Inflammatory macrophage (primary cell): ENCODE data around the gene ARL6IP6.
"Not testable (repeated sequence)": the region's sequence is repeated elsewhere in the genome, so short reads cannot be mapped to it uniquely, and the experiment has no call there.

Source experiments
- DNase-seq, 2 donors: peaks; one replicate each; pipeline ENCODE4 v3.0.0-alpha.2; 2020 to 2022

The ARL6IP6 gene

DNA sequence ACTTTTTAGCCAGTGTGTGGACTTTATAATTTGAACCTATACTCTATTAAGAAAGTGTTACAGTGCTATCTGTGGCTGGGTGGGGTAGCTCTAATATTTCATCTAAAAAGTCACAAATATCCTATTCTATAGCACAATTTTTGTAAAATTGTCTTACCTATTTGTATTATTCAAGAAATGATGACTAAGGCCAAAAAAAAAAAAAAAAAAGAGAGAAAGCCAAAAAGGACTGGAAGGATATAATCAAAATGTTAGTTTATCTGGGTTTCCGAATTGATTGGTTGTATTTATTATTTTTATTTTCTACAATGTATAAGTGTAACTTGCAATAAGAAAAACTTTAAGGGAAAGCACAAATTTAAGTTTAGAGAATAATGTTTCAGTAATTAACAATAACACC is 5.5 kb downstream of the ARL6IP6 start:
- DNase-seq = no peak

DNA sequence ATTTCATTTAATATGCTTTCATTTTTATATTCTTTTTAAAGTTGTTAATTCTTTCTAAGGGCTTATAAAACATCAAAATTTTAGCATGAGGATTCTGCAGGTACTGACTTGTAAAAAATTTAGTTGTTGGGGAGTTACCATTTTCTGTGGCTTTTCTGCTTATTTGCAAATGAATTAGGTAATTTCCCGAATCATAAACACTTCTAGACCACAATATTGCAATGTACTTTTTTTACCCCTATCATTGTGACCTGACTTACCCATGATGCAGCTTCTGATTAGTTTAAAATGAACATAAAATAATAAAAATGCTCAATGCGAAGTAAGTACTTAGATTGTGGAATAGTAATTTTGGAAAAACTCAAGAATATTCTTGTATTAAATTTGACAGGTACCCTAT is 11.4 kb downstream of the ARL6IP6 start:
- peak in 1 of 2 donors; percentile 18 for DNase-seq

GRCh38 chr2:152730591-152731333 is 12.3 kb downstream of the ARL6IP6 start:
- peak; percentile 52 for DNase-seq

- not testable (repeated sequence) for DNase-seq
These were observed 19.1 kb downstream of the ARL6IP6 start for GRCh38 chr2:152737509-152737908.

DNA sequence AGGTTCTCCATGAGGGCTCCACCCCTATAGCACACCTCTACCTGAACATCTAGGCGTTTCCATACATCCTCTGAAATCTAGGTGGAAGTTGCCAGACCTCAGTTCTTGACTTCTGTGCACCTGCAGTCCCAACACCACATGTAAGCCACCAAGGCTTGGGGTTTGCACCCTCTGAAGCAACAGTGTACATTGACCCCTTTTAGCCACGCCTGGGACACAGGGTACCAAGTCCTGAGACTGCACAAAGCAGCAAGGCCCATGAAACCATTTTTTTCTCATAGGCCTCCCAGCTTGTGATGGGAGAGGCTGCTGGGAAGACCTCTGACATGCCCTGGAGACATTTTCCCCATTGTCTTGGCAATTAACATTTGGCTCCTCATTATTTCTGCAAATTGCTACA is 20.0 kb downstream of the ARL6IP6 start:
- no peak for DNase-seq

GRCh38 chr2:152739705-152740104 is 21.3 kb downstream of the ARL6IP6 start:
- DNase-seq = not testable (repeated sequence)

DNA sequence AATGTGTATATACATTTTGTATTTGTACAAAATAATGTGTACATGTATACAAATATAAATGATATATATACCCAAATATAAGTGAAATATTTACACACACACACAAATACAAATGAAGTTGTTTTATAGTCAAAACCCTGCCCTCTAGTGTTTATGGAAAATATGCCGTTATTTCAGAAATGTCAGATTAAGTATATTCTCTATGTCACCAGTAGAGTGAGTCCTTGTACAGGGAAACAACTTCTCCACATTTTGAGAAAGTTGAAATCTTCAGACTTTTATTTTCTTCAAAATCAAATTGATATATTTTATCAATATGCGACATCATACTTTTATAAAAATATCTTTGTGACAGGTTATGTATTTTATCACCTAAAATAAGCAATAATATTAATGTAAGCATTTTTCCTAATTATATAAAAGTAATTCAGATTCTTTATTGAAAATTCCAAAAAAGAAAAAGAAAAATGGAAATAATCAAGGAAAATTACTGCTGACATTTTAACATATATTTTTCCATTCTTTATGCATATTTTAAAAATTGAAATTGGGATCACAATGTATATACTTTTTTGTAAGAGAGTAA is 22.4 kb downstream of the ARL6IP6 start:
- DNase-seq = peak; percentile 27 to 77

DNA sequence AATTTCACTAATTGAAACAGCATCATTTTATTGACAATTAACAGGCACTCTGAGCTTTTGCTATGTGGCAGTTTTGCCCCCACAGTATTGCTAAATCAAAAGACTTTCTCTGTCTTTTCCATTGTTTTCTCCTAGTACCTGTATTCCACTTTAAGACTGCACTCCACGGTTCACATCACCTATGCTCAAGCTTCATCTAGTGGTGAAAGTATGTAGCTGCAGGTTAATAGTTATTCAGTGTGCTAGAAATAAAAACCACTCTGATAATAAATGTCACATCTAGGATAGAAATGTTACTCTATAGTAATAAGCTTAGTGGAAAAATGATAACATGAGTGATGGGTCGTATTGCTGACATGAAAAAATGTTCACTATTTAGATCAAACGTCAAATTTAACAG is 24.6 kb downstream of the ARL6IP6 start:
- DNase-seq = no peak

DNA sequence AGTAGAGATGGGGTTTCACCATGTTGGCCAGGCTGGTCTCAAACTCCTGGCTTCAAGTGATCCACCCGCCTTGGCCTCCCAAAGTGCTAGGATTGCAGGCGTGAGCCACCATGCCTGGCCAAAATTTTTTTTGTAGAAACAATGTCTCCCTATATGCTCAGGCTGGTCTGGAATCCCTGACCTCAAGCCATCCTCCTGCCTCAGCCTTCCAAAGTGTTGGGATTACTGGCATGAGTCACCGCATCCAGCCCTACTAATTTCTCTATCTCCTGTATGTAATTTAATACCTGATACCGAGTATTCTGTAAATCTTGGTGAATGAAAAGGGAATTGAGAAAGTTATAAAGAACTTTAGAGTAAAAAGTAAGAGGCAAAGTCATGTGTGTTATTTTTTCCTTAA is 29.3 kb downstream of the ARL6IP6 start:
- DNase-seq = not testable (repeated sequence)

GRCh38 chr2:152755029-152755428 is 36.6 kb downstream of the ARL6IP6 start:
- DNase-seq = no peak

DNA sequence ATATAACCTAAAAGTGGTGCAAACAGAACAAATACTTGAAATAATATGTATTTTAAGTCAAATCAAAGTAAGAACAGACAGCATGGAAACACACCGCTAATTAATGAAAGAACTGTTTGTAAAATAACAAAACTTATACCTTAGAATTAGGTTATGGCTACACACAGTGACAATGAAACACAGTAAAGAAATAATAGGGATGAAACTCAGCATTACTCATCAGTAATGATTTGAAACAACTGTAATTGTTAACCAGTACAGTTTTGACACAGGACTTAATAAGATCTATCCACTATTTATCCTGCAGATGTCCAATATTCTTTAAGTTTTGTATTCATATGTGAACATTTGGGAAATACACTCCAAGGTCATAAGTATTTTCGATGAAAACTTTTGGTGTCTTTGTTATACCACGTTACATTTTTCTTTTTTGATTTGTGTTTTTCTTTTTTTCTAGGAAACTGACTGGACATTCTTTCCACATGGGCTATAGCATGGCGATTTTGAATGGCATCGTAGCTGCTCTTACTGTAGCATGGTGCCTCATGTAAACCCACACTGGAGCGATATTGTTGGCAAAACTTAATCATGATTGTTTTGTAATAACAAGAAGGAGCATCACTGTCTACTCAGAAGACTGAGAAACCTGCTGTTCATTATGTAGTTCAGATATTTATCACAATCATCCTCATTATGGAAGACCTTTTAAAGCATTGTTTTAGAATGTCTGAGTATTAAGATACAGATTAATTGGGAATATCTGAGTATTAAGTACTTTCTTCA is 41.1 kb downstream of the ARL6IP6 start:
- DNase-seq = no peak

- no peak for DNase-seq
These were observed 42.8 kb downstream of the ARL6IP6 start for GRCh38 chr2:152761214-152761613.

DNA sequence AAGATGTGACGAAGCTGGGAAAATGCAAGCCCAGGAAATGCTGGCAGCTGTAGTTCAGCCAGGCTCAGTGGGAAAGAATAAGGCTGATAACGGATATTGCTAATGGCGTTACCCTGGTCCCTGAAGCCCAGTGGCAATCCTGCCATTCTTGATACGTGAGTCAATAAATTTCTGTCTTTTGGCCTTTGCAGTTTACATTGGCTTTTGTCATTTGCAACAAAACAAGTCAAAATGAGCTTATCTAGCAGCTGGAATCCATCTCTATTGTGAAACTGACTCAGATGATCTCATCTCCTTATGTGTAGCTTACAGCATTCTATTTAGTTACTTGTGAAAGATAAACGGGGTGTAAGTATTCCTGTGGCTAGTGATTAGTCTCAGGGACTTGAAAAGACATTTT is 43.8 kb downstream of the ARL6IP6 start:
- no peak for DNase-seq

GRCh38 chr2:152763208-152763607 is 44.8 kb downstream of the ARL6IP6 start:
- DNase-seq = not testable (repeated sequence)

- no peak for DNase-seq
These were observed 45.2 kb downstream of the ARL6IP6 start for GRCh38 chr2:152763651-152764050.

- DNase-seq = no peak
These were observed 48.5 kb downstream of the ARL6IP6 start for GRCh38 chr2:152766928-152767327.

DNA sequence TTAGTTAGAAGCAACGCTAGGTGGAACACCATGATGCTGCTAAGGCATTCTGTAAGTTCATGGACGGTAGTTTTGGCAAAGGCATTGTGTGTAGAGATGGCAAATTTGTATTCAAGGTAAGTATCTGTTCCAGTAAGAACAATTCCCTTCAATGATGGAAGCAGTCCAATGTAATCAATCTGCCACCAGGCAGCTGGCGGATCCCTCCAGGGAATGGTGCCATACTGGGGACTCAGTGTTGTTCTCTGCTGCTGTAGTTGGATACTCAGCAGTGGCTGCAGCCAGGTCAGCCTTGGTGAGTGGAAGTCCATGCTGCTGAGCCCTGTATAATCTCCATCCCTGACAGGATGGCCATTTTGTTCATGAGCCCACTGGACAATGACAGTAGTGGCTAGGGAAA is 62.8 kb downstream of the ARL6IP6 start:
- no peak for DNase-seq

GRCh38 chr2:152782171-152782570 is 63.8 kb downstream of the ARL6IP6 start:
- no peak for DNase-seq

DNA sequence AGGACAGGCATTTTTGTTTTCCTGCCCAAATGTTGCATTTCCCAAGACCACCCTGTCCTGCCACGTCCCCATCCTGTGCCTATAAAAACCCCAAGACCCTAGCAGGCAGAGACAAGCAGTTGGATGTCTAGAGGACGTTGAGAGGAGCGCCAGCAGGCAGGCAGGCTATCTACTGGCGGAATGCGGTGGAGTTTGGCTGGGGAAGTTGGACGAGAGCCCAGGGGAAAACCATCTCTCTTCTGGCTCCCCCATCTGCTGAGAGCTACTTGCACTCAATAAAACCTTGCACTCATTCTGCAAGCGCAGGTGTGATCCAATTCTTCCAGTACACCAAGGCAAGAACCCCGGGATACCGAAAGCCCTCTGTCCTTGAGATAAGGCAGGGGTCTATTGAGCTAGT is 72.5 kb downstream of the ARL6IP6 start:
- DNase-seq = no peak

GRCh38 chr2:152791979-152792378 is 73.6 kb downstream of the ARL6IP6 start:
- DNase-seq = no peak

DNA sequence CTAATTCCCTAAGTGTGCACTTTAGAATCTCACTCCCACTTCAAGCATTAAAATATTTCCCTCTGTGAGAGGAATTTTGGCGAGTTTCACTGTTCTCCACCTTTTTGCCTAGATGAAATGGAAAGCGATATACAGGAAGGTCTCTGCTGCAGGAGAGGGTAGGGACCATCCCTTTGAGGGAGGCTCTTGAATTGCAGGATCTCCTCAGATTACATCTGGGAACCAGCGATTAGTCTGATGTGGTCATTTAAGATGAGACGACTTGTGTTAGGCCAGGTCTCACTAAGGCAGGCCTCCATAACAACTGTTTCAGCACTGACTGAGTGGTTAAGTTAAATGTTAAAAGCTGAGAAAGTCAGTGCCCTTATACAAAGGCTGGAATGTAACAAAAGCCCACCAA is 74.6 kb downstream of the ARL6IP6 start:
- DNase-seq = no peak

DNA sequence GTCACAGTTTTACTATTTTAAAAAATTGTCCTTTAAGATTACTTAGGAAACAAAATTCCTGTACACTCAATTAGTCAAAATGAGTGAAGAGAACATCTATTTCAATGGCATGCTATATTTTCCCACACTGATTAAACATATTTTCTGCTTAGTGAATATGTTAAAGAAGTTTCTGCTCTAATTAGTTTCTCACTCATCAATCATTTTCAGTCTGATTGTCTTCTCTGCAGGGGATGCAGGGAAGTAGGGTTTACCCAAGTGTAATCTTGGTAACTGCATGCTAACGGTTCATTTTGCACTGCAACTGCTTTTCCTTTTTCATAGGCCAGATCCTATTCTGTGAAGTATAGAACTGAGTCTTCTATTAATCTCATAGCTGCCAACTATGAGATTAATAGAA is 78.5 kb downstream of the ARL6IP6 start:
- DNase-seq = no peak

DNA sequence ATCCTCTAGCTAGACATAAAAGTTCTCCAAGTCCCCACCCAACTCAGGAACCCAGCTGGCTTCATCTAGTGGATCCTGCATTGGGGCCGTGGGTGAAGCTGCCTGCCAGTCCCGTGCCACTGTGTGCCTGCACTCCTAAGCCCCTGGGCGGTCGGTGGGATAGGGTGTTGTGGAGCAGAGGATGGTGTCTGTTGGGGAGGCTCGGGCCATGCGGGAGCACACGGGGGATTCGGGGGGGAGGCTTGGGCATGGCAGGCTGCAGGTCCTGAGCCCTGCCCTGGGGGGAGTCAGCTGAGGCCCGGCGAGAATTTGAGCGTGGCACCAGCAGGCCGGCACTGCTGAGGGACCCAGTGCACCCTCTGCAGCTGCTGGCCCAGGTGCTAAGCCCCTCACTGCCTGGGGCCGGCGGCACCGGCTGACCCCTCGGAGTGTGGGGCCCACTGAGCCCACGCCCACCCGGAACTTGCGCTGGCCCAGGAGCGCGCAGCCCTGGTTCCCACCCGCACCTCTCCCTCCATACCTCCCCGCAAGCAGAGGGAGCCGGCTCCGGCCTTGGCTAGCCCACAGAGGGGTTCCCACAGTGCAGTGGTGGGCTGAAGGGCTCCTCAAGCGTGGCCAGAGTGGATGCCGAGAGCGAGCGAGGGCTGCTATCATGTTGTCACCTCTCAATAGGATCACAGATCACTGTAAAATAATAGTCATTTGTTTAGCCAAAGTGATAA is 86.4 kb downstream of the ARL6IP6 start:
- no peak for DNase-seq
